A204.1 (cell line): Measurements from ENCODE around the gene SLC35E4.
"Not testable (repeated sequence)": the region's sequence is repeated elsewhere in the genome, so short reads cannot be mapped to it uniquely, and the experiment has no call there.

Experiments
- FAIRE-seq: peaks from 2 replicates; lab custom pipeline; 2012; peaks lifted over from hg19 to GRCh38; lab: Jason Lieb, UNC

SLC35E4 gene, protein sequence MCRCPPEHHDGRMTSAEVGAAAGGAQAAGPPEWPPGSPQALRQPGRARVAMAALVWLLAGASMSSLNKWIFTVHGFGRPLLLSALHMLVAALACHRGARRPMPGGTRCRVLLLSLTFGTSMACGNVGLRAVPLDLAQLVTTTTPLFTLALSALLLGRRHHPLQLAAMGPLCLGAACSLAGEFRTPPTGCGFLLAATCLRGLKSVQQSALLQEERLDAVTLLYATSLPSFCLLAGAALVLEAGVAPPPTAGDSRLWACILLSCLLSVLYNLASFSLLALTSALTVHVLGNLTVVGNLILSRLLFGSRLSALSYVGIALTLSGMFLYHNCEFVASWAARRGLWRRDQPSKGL

GRCh38 chr22:30635273-30636225, at the start of gene SLC35E4:
Gene SLC35E4 (plus strand): TSS chr22:30635781. CDS start chr22:30636451, 670 bp downstream.
- no peak for FAIRE-seq

DNA sequence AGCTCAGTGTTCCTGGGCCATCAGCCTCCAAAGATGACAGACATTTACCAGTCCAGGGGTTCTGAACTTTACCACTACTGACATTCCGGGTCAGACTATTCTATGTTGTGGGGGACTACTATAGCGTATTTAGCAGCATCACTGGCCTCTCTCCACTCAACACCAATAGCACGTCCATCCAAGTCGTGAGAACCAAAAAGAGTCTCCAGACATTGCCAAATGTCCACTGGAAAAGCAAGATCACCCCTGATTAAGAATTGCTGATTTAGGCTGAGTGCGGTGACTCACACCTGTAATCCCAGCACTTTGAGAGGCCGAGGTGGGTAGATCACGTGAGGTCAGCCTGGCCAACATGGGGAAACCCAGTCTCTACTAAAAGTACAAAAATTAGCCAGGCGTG, 49.2 kb upstream of the SLC35E4 start:
- FAIRE-seq: no peak

DNA sequence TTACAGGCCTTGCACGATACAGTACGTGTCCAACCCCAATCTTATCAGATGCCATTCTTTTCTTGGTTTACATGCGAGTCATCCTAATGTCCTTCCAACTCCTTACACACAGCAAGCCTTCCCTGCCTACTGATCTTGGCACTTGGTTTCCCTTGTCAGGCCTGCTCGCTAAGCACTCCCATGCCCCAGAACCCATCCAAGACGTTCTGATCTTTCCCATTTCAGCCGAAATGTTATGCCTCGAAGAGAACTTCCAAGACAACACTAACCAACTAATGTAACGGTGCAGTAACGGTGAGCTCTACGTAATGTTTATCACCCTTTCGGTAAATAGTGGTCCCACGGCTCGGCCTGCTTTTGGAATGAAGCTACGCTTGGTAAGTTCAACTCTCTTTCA, 44.4 kb upstream of the SLC35E4 start:
- FAIRE-seq: no peak

DNA sequence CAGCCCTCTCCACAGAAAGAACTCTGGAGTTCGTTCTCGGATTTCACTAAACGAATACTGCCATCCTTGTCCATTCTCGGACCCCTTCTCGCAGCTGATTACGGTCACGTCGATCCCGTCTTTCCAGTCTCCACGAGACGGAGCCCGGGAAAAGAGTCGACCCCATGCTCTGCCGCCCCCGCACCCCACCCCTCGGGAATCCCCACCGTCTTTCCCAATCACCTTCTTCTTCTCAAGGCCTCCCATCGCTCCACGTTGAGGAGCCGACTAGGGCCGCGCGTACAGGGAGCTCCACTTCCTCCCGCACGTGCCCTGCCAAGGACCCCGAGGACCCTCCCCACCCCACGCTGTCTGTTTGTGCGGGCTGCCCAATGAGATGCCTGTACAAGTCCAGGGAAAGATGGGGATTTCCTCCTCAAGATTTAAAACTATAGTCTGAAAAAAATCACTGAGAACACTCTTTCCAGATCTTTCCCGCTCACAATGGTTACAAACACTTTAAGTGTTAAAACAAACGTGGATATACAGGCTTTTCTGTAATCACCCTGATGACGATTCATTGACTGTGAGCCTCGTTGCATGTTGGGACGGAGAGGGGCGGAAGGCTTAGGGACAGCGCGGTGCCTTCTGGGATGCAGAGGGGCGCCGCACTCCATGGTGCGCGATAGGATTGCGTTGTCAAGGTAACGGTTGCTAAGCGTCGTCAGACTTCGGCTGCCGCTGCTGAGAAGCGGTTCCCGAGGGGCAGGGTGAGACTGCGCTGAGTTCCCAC, 43.8 kb upstream of the SLC35E4 start, which contains the start of gene PES1:
PES1 (minus strand) TSS at position 323 of the 772 bp plus-strand sequence; CDS start at position 246, 77 bp downstream.
- FAIRE-seq: peak; percentile 98

DNA sequence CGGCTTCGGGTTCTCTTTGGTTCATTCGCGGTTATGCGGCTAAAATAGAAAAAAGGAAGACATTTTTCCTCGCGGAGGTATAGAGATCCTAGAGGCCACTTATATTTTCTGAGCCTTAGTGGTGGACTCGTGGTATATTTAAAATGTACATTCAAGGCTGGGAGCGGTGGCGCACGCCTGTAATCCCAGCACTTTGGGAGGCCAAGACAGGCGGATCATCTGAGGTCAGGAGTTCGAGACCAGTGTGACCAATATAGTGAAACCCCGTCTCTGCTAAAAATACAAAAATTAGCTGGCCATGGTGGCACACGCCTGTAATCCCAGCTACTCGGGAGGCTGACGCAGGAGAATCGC, 43.2 kb upstream of the SLC35E4 start:
- not testable (repeated sequence) for FAIRE-seq

DNA sequence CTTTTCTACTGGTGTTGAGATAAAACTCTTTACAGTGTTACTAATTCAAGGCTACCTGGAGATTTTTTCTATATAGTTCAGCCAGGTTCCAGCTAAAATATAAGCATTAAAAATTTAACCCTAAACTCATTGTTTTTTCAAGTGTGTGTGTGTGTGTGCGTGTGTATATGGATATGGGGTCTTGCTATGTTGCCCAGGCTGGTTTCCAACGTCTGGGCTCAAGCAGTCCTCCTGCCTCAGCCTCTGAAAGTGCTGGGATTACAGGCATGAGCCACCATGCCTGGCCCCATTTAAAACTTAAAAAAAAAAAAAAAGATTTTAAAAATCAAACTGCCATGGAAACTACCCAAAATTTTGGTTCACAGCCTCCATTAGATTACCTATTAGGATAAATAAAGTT, 39.4 kb upstream of the SLC35E4 start:
- no peak for FAIRE-seq

DNA sequence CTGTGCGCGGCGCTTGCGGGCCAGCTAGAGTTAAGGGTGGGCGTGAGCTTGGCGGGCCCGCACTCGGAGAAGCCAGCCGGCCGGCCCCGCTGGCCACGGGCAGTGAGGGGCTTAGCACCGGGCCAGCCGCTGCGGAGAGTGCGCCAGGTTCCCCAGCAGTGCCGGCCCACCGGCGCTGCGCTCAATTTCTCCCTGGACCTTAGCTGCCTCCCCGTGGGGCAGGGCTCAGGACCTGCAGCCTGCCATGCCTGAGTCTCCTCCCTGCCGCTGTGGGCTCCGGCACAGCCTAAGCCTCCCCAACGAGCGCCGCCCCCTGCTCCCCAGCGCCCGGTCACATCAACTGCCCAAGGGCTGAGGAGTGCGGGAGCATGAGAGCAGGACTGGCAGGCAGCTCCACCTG, 38.7 kb upstream of the SLC35E4 start:
- no peak for FAIRE-seq

GRCh38 chr22:30598986-30599385, 36.6 kb upstream of the SLC35E4 start:
- FAIRE-seq: no peak

GRCh38 chr22:30600921-30601320, 34.7 kb upstream of the SLC35E4 start:
- no peak for FAIRE-seq

GRCh38 chr22:30601464-30601863, 34.1 kb upstream of the SLC35E4 start:
- FAIRE-seq: no peak

DNA sequence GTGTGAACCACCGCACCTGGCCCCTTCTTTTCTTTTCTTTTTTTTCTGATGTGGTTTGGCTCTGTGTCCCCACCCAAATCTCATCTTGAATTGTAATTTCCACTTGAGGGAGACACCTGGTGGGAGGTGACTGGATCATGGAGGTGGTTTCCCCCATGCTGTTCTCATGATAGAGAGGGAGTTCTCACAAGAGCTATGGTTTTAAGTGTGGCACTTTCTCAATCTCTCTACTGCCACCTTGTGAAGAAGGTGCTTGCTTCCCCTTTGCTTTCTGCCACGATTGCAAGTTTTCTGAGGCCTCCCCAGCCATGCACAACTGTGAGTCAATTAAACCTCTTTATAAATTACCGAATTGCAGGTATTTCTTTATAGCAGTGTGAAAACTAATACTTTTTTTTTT, 33.5 kb upstream of the SLC35E4 start:
- no peak for FAIRE-seq

DNA sequence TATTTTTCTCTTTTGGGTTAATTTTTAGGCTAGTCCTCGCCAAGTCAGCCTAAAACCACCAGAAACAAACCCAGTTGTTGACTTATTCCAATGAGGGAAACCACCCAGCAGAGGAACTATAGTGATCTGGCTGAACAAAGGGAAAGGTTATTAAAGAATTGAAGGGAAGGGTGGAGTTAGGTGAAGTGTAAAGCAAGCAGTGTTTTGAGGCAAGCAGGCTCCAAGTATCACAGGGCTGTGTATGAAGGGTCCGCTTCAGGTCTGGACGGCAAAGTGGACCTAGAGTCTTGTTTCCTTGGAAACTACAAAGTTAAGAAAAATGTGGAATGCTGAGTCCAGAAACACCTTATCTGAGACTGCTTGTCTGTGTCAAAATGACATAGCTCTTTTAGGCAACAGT, 31.8 kb upstream of the SLC35E4 start:
- no peak for FAIRE-seq

DNA sequence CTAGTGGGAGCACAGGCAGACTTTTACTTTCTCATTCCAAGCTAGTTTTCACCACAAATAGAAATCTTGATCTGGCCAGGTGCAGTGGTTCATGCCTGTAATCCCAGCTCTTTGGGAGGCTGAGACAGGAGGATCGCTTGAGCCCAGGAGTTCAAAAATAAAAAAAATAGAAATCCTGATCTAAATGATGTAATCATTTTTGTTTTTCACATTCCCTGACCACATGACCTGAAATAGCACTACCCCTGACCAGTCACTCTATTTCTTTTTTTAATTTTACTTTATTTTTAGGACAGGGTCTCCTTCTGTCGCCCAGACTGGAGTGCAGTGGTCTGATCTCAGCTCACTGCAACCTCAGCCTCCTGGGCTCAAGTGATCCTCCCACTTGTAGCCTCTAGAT, 30.9 kb upstream of the SLC35E4 start:
- FAIRE-seq: no peak

DNA sequence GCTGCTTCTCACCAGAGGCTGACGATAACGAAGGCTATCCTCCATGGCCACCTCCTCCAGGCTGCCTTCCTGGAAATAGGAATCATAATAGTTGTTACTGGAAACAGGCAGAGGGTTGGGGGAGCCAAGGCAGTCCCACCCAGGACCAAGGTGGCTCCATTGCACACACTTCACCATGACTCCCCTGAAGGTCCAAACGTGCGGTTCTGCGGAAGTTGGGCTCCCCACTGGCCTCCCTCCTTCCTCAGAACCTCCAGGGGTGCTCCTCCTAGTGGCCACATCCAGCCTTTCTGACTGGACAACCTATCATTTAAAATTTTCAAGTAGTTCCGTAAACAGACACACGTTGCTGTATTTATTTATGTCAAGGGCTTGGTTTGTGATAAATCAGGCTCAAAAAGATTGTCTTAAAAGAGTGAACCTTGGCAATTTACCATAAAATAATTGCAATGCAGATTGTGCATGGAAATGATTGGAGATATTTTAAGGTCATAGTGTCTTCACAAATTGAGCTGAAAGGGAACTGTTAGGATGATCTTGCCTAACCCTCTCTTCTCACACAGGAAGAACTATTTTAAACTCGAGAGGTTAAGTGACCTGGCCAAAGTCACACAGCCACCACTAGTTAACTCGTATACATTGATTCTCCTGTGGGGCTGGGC, 30.0 kb upstream of the SLC35E4 start:
- FAIRE-seq: no peak

- FAIRE-seq: no peak
Observed at GRCh38 chr22:30606455-30607299, 28.9 kb upstream of the SLC35E4 start, which contains the start of gene TCN2. Gene TCN2 (plus strand): TSS chr22:30607174. CDS start chr22:30607332, 158 bp downstream.

DNA sequence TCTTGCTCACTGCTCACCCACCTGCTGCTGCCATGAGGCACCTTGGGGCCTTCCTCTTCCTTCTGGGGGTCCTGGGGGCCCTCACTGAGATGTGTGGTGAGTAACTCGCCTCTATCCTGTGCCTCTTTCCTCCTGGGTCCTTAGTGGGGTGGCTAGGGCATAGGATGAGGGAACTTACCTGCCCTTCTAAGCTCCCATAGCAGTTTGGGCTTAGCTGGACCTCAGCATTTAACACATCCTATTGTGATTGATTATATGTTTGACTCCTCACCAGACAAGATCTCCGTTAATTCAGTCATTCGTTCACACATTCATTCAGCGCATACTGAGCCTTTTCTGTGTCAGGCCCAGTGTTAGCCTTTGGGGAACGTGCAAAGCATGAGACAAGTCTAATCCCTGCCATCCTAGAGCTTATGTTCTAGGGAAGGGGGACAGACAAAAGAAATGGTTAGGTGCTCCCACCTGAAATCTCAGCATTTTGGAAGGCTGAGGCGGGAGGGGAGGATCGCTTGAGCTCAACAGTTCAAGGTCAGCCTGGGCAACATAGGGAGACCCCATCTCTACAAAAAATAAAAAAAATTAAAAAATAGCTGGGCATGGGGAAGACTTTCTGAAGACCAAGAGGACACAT, 28.2 kb upstream of the SLC35E4 start:
- FAIRE-seq: no peak

- no peak for FAIRE-seq
Observed at GRCh38 chr22:30607939-30608338, 27.6 kb upstream of the SLC35E4 start.

GRCh38 chr22:30609260-30610185, 26.1 kb upstream of the SLC35E4 start:
- no peak for FAIRE-seq

DNA sequence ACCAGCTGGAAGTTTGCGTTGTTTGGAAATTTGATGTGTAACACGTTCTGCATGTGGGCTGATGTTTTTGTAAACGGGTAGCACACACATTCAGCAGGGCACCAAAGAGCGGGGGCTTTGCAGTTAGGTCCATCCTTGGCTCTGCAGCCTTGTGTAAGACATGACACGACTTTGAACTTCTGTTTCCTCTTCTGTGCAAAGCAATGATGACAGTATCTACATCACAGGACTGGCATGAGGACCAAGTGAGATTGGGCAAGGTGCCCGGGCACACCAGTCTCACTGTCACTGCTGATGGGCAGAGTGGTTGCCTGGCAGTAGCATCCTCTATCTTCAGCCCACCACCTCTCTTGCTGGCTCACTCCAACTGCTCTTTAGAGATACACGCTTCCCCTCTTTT, 25.3 kb upstream of the SLC35E4 start:
- FAIRE-seq: no peak
